HG02571 (cell line): Measurements from ENCODE around the gene LDHA.
A peak's percentile ranks its signal among the peaks of the same experiment; 100 is the strongest.

ENCODE experiments used
- ATAC-seq: cut with Tn5 transposase; IDR thresholded peaks from one replicate; pipeline ENCODE4 v1.9.1; 2021; ENCODE audit warnings: mild to moderate bottlenecking, moderate library complexity; ENCODE audit not compliant: unreplicated experiment

Gene LDHA

GRCh38 chr11:18394275-18394927 lies at the start of gene LDHA:
LDHA (plus strand) TSS chr11:18394563; CDS start chr11:18396843, 2,280 bp downstream.
- peak; percentile 69 for ATAC-seq

DNA sequence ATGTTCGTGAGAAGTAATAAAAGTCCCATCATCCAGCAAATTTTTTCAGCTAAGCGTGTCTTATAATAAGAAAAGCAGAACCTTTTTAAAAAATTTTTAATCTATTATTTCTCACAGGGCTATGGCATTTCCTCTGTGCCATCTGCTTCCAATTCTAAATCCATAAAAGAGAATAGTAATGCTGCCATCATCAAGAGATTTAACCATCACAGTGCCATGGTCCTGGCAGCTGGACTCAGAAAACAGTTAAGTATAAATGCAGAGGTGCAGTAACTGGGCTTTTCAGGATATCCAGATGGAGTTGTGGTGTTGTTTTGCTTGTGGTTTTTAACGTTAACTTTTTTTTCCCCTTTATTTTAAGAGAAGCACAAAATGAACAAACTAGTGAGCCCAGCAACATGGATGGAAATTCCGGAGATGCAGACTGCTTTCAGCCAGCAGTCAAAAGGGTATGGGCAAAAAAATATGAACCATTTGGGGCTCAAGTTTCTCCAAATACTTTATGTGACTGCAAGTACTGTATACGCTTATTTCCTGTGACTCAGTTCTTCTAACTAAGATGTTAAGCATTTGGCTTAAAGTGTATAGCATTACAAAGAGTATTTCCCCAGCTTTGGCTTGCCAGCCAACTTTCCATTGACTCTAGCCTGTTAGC lies 46.8 kb upstream of the LDHA start:
- ATAC-seq = no peak

DNA sequence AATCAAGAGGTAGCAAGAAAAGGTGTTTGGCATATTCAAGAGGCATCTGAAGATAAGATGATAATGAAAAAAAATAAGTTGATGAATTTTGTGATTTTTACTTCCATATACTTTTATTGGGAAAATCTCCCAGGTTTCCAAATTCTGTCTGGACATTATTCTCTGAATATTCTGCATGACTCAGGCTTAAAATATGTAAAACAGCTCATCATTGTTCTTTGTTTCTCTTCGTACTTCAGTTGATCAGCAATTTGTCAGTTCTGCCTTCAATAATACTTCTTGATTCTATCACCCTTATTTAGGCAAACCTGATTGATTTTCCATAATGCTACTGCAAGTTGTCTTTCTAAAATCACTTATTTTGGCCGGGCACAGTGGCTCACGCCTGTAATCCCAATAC lies 41.8 kb upstream of the LDHA start:
- no peak for ATAC-seq

DNA sequence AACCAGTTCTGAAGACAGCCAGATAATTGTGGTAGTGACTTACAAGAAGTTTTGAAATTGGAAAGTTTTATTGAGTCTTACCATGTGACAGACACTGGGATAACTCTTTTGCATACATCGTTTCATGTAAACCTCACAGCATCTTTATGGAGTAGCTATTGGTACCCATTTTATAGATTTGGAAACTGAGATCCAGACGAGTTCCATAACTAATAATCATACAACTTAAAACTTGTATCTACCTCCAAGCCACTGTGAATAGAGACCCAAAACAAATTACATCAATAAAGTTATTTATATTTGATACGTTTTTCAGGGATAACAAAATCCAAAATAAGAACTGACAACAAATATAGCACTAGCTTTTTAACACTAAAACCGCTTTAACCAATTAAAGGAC lies 35.7 kb upstream of the LDHA start:
- no peak for ATAC-seq

DNA sequence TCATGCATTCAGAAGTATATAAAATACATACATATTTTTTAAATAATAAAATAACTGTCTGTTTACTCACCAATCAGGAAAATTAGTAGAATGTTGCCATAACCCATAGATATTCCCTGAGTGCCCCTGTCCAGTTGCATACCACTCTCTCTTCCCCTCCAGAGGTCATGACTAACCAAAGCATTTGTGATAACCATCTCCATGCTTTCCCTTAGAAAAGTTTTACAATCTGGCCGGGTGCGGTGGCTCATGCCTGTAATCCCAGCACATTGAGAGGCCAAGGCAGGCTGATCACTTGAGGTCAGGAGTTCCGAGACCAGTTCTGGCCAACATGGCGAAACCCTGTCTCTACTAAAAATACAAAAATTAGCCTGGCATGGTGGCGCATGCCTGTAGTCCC lies 33.2 kb upstream of the LDHA start:
- no peak for ATAC-seq

- no peak for ATAC-seq
These were observed 29.8 kb upstream of the LDHA start for GRCh38 chr11:18364495-18365073.

- no peak for ATAC-seq
These were observed 28.6 kb upstream of the LDHA start for GRCh38 chr11:18365741-18366140.

DNA sequence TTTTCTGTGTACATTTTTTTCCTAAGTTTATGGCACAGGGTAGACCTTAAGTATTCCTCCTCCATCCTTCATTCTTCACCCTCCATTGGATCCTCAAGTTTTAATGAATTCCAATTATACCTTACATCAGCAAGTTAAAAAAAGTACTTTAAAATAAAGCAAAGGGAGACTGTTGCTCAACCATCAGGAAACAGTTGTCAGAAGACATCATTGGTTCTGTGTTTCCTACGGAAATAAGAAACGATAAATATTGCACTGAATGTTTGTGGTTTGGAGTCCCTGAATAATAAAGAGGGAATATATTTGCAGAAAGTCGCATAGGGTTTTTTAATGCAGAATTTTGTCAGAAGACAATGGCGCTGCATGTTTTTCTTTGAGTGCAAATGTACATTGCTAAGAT lies 28.1 kb upstream of the LDHA start:
- no peak for ATAC-seq

GRCh38 chr11:18367431-18367830 lies 26.9 kb upstream of the LDHA start:
- ATAC-seq = no peak

DNA sequence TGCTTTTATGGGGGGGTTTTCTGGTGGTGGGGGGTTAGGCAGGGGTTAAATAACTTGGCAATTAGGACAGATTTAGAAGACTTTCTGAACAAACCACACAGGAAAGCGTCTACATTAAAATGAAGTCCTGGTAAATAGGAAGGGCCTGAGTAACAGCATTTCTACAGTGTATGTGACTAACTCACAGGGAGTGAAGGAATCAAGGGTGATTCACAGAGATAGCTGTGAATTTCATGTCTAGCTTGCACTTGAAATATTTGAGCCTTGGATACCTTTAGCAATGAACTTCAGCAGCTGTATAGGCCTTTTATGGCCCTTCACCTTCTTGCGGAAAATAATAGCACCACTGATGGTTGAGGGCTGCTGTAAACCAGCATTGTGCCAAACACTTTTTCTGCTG lies 26.1 kb upstream of the LDHA start:
- ATAC-seq = no peak

GRCh38 chr11:18369398-18369797 lies 25.0 kb upstream of the LDHA start:
- no peak for ATAC-seq

- ATAC-seq = no peak
These were observed 23.1 kb upstream of the LDHA start for GRCh38 chr11:18371279-18371678.

DNA sequence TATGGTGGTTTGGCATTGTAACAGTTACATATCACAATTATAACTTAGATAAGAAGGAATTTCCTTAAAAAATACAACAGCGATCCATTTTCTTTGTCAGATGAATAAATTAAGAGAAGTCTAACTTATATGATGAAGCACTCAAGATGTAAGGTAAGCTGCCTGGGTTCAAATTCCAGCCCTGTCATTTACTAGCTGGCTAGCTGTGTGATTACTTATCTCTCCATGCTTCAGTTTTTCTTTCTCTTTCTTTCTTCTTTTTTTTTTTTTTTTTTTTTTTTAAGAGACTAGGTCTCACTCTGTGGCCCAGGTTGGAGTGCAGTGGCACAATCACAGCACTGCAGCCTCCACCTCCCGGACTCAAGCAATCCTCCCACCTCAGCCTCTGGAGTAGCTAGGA lies 22.2 kb upstream of the LDHA start:
- no peak for ATAC-seq

GRCh38 chr11:18374956-18375355 lies 19.4 kb upstream of the LDHA start:
- no peak for ATAC-seq

GRCh38 chr11:18375941-18376340 lies 18.4 kb upstream of the LDHA start:
- no peak for ATAC-seq

- no peak for ATAC-seq
These were observed 15.2 kb upstream of the LDHA start for GRCh38 chr11:18379201-18379600.

DNA sequence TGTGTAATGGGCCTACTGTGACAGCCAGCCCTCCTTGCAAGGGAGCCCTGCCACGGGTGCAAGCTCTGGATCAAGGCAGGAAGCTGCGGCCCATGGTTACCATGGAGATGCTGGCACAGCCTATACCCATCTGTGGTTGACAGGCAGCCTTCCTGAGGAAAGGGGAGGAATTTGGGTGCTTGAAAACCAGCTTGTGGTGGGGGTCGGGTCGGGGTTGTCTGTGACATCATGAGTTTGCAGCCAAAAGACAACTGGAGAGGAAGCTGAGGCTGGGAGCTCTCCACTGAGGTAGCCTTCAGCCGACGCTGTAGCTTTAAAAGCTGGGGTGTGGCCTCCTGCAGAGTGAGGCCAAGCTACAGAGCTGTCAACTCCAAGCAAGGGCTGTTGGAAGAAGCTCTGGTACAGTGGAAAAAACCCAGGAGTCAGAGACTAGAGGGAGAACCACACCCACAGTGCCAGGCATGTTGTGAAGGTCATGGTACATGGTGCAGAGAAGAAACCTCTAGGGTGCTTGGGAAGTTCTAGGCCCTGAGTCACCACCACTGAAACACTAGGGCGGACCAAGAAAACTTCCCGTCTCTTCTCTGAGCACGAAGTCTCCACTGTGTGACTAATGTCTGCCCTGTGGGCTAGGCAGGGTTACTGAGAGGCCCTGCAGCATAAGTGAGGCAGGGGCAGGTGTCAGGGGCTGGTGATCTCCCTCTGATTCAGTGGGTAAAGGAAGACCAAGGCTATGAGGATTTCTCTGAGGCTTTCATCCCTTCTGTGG lies 10.8 kb upstream of the LDHA start:
- peak; percentile 79 for ATAC-seq

DNA sequence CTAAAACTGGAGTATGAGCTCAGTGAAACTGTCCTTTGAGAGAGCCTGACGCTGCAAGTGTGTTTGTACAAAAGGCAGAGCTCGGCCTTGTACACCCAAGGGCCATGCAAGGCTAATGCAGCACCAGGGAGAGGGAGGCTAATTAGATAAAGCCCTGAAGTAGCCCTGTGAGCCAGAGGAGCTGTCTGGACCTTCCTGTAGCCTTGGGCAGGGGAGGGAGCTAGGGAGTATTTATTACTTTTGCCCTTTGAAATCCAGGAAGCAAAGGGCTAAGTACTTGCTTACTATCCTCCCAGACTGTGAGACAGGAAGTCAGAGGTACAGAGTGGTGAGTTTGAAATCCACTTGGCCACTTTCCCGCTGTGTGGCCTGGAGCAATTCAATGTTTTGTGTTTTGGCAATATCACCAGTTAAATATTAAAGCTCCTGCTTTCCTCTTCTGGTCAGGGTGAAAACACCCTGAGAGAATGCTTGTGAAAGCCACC lies 10.2 kb upstream of the LDHA start:
- peak; percentile 36 for ATAC-seq

DNA sequence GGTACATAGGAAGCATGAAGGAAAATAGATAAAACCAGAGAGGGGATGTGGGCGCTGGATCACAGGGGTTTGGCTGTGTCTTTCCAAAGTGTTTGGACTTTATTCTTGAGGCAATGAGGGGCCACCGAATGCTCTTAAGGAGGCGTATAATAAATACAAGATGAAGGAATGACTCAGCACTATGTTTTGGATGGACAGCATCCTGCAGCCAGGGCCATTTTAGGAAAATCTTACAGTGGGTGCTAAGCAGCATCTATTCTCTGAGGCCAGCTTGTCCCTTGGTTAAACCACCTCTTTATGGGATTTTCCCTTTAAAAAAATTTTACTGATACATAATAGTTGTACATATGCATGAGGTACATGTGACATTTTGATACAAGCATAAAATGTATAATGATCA lies 4.3 kb upstream of the LDHA start:
- ATAC-seq = no peak

DNA sequence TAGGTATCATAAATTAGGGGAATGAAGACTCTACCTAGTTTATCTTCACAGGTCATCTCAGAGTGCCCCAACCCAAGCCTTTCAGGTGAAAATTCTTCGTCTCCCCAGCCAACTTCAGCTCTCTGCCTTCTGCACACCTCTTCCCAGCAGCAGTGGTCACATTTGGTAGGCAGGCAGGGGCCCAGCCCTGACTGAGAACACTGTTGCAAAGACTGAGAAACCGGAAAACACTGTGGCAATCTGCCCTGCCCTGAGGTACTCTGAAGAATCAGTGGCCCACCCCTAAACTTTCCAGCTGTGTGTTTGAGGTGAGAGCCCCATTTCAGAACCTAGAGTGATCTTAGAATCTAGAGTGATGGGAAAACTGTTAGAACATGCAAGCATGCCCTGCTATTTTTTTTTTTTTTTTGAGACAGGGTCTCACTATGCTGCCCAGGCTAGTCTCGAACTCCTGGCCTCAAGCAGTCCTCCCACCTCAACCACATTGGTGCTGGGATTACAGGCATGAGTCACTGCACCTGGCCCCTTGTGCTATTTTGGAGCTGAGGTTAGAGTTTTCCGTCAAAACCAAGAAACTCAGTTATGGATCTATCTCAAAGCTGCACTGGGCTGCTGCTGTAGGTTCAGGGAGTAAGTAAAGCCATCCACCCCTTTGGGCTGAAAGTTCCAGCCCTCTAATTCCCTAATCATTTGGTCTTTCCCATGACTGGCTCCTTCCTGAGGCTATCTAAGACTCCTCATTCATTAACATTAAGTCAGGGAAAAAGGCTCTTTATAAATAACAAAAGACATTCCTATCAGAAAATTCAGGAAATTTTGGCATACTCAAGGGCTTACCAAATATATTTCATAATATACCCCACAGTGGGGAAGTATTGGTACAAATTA lies 1.7 kb upstream of the LDHA start:
- no peak for ATAC-seq
